Airway epithelial cell (primary cell): Measurements from ENCODE around the gene B3GNT5. TPM values are rescaled to one million over a fixed set of nuclear protein-coding genes. Genes with fewer than 3 reads are reported as not detected.

Experiments
- total RNA-seq: library from RNA; depleted of rRNA; stranded (reverse); fragments of >200 nt; gene quantifications from 2 replicates; pipeline ENCODE4 v1.2.3, GENCODE V29; 2015

The B3GNT5 gene
- total RNA-seq, result 46.5 and 61.0 TPM in 2 replicates

GRCh38 chr3:183252973-183253527, at the start of gene B3GNT5:
TSS of gene B3GNT5 (plus strand) at chr3:183253253. CDS start at chr3:183269799, 16,546 bp downstream.

Other genes starting within 250 kb of the B3GNT5 start
- gene MCCC1, start 153.8 kb upstream of the B3GNT5 start, total RNA-seq, result 11.9 and 15.2 TPM in 2 replicates
- gene LAMP3, start 90.5 kb upstream of the B3GNT5 start, total RNA-seq, result 0.23 and 0.71 TPM in 2 replicates
- gene MCF2L2, start 175.4 kb downstream of the B3GNT5 start, total RNA-seq, result 0.05 and 0.28 TPM in 2 replicates